GM12878 (cell line): ENCODE results near the gene PCSK1.

Experiments used
- ATF7 ChIP-seq: fragments of 450-650 bp; IDR thresholded peaks from 2 replicates; pipeline ENCODE4 v1.6.1; 2016; ENCODE audit warnings: low read depth, mild to moderate bottlenecking
- BHLHE40 ChIP-seq, 2 experiments: fragments of 450-650 bp in 1 of 2; IDR thresholded peaks; 2 replicates each; pipeline ENCODE4 v1.6.1; 2011 to 2017; ENCODE audit warnings: low read depth in 2 of 2, borderline replicate concordance in 1 of 2, improper control_type of control experiment in 1 of 2, low read length in 1 of 2, mild to moderate bottlenecking in 1 of 2
- EZH2 ChIP-seq: IDR thresholded peaks from 2 replicates; pipeline ENCODE4 v1.6.1; 2012; ENCODE audit warnings: low read depth, mild to moderate bottlenecking, control low read depth, inconsistent platforms, low read length, borderline replicate concordance; ENCODE audit not compliant: control insufficient read depth
- HDAC2 ChIP-seq: fragments of 200-600 bp; sonication (generic); IDR thresholded peaks from 2 replicates; pipeline ENCODE4 v1.6.1; 2017
- POLR2A ChIP-seq: IDR thresholded peaks from 2 replicates; pipeline ENCODE4 v1.6.1; 2011; ENCODE audit warnings: low read depth, mild to moderate bottlenecking, low read length
- RELA ChIP-seq: fragments of 450-650 bp; IDR thresholded peaks from 2 replicates; pipeline ENCODE4 v1.8.0; 2014; ENCODE audit warnings: borderline replicate concordance; ENCODE audit not compliant: partially characterized antibody
- RFX5 ChIP-seq: IDR thresholded peaks from 2 replicates; pipeline ENCODE4 v1.6.1; 2011; ENCODE audit warnings: low read depth, low read length, improper control_type of control experiment
- SIN3A ChIP-seq: IDR thresholded peaks from 2 replicates; pipeline ENCODE4 v1.6.1; 2012; ENCODE audit warnings: low read depth, low read length, improper control_type of control experiment
- SREBF2 ChIP-seq: IDR thresholded peaks from 2 replicates; pipeline ENCODE4 v1.6.1; 2012; ENCODE audit warnings: mild to moderate bottlenecking, low read length
- TARDBP ChIP-seq: IDR thresholded peaks from 2 replicates; pipeline ENCODE4 v1.6.1; 2016; ENCODE audit warnings: borderline replicate concordance
- TF ChIP-seq, protein P1 (sequence below): IDR thresholded peaks from 2 replicates; pipeline ENCODE4 v1.6.1; 2012; ENCODE audit warnings: low read depth, low read length, improper control_type of control experiment
- TF ChIP-seq, protein P2 (sequence below): IDR thresholded peaks from 2 replicates; pipeline ENCODE4 v1.6.1; 2011; ENCODE audit warnings: low read depth, mild to moderate bottlenecking, low read length, moderate library complexity, borderline replicate concordance; ENCODE audit errors: extremely low read depth
- TF ChIP-seq, protein P3 (sequence below), 3 experiments: IDR thresholded peaks in 2 of 3; conservative IDR thresholded peaks in 1 of 3; 2 replicates each; pipeline ENCODE4 v1.5.1; 2011; ENCODE audit warnings: low read depth in 3 of 3, low read length in 3 of 3, mild to moderate bottlenecking in 3 of 3, control low read depth in 2 of 3, moderate library complexity in 2 of 3, inconsistent platforms in 1 of 3, mixed read lengths in 1 of 3; ENCODE audit not compliant: control insufficient read depth in 2 of 3, insufficient read depth in 1 of 3; ENCODE audit errors: extremely low read depth in 1 of 3
- TF ChIP-seq, protein P4 (sequence below): fragments of 450-650 bp; IDR thresholded peaks from 2 replicates; pipeline ENCODE4 v1.6.1; 2016; ENCODE audit warnings: mild to moderate bottlenecking

DNA sequence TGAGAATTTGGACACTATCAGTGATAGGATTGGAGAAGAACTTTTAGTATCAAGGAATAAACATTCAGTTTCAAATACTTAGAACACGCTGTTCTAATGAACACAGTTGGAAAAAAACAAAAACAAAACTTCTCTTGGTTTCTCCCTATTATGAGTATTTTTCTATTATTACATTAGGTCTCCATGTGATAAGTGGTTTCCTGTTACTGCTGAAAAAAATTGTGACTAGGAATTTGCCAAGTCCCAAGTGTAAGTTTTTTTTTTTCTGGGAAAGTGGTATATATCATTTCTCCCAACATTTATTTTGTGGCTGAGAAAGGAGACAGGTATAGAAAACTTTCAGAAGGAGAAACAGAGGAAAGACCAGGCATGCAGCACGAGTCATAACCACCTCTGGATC is 41.1 kb downstream of the PCSK1 start:
- TF ChIP-seq, protein P1, sequence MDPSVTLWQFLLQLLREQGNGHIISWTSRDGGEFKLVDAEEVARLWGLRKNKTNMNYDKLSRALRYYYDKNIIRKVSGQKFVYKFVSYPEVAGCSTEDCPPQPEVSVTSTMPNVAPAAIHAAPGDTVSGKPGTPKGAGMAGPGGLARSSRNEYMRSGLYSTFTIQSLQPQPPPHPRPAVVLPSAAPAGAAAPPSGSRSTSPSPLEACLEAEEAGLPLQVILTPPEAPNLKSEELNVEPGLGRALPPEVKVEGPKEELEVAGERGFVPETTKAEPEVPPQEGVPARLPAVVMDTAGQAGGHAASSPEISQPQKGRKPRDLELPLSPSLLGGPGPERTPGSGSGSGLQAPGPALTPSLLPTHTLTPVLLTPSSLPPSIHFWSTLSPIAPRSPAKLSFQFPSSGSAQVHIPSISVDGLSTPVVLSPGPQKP: no peak
- TF ChIP-seq, protein P2, sequence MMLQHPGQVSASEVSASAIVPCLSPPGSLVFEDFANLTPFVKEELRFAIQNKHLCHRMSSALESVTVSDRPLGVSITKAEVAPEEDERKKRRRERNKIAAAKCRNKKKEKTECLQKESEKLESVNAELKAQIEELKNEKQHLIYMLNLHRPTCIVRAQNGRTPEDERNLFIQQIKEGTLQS: no peak
- TF ChIP-seq HDAC2 (no peak), POLR2A (no peak), EZH2 (no peak), ATF7 (no peak), SREBF2 (no peak), SIN3A (no peak), RELA (no peak), BHLHE40 (IDR thresholded peaks at IDR 0.05; ENCODE audit: borderline replicate concordance in 1 of 2, low read depth in 2 of 2, low read length in 1 of 2) (no peak), TARDBP (no peak), RFX5 (no peak)
- TF ChIP-seq, protein P3, sequence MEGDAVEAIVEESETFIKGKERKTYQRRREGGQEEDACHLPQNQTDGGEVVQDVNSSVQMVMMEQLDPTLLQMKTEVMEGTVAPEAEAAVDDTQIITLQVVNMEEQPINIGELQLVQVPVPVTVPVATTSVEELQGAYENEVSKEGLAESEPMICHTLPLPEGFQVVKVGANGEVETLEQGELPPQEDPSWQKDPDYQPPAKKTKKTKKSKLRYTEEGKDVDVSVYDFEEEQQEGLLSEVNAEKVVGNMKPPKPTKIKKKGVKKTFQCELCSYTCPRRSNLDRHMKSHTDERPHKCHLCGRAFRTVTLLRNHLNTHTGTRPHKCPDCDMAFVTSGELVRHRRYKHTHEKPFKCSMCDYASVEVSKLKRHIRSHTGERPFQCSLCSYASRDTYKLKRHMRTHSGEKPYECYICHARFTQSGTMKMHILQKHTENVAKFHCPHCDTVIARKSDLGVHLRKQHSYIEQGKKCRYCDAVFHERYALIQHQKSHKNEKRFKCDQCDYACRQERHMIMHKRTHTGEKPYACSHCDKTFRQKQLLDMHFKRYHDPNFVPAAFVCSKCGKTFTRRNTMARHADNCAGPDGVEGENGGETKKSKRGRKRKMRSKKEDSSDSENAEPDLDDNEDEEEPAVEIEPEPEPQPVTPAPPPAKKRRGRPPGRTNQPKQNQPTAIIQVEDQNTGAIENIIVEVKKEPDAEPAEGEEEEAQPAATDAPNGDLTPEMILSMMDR (IDR thresholded peaks at IDR 0.05 in 2 of 3, conservative IDR thresholded peaks at IDR 0.05 in 1 of 3; ENCODE audit: control insufficient read depth in 2 of 3, extremely low read depth in 1 of 3, insufficient read depth in 1 of 3, low read depth in 3 of 3, low read length in 3 of 3): no peak
- TF ChIP-seq, protein P4, sequence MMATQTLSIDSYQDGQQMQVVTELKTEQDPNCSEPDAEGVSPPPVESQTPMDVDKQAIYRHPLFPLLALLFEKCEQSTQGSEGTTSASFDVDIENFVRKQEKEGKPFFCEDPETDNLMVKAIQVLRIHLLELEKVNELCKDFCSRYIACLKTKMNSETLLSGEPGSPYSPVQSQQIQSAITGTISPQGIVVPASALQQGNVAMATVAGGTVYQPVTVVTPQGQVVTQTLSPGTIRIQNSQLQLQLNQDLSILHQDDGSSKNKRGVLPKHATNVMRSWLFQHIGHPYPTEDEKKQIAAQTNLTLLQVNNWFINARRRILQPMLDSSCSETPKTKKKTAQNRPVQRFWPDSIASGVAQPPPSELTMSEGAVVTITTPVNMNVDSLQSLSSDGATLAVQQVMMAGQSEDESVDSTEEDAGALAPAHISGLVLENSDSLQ: no peak
